B cell (primary cell): ENCODE measurements around the gene PNKP. TPM values are rescaled to one million over a fixed set of nuclear protein-coding genes. Genes with fewer than 3 reads are reported as not detected.
A peak's percentile ranks its signal among the peaks of the same experiment; 100 is the strongest.

ENCODE experiments used
- ATAC-seq: fragments of 200-7000 bp; cut with Tn5 transposase; one replicate; pipeline ENCODE4 v1.10.0; 2021; ENCODE audit warnings: low read depth, mild to moderate bottlenecking, moderate number of reproducible peaks, moderate library complexity
- CTCF ChIA-PET: fragments of 350-600 bp; sonication (Branson Sonifier 250); formaldehyde crosslinking; loops from one replicate; lab custom pipeline; 2021; ENCODE audit warnings: antibody characterized with exemption, inconsistent platforms; lab: Charles Lee
- POLR2A ChIA-PET: fragments of 350-600 bp; sonication (Branson Sonifier 250); formaldehyde crosslinking; loops from one replicate; lab custom pipeline; 2021; ENCODE audit warnings: antibody characterized with exemption; lab: Charles Lee
- DNase-seq: peaks from one replicate; pipeline ENCODE4 v3.0.0; 2013
- H2AFZ ChIP-seq: 2 replicates; pipeline ENCODE4 v1.6.1; 2012; ENCODE audit warnings: mild to moderate bottlenecking, low read depth, low read length; ENCODE audit not compliant: insufficient read depth, poor library complexity, severe bottlenecking
- H3K27ac ChIP-seq, 2 donors: 1 replicate in 1 of 2; 2 replicates in 1 of 2; pipeline ENCODE4 v1.5.1; 2012 to 2013; ENCODE audit warnings: low read length in 2 of 2, mild to moderate bottlenecking in 2 of 2, moderate library complexity in 1 of 2
- H3K27me3 ChIP-seq, 4 experiments: fragments of 200-600 bp in 1 of 4; sonication (generic) in 1 of 4; replicated peaks in 1 of 4; 1 replicate in 2 of 4; 2 replicates in 2 of 4; pipeline versions ENCODE4 v1.6.1 to v1.7.0; 2013 to 2016; ENCODE audit warnings: low read length in 3 of 4, mild to moderate bottlenecking in 2 of 4, mixed read lengths in 1 of 4, moderate library complexity in 1 of 4; ENCODE audit not compliant: insufficient read depth in 4 of 4, control insufficient read depth in 3 of 4; ENCODE audit errors: control extremely low read depth in 1 of 4
- H3K36me3 ChIP-seq, 2 experiments: replicated peaks in 1 of 2; 1 replicate in 1 of 2; 2 replicates in 1 of 2; pipeline versions ENCODE4 v1.6.1 to v1.7.1; 2013; ENCODE audit warnings: low read length in 1 of 2; ENCODE audit not compliant: insufficient read depth in 2 of 2, control insufficient read depth in 1 of 2; ENCODE audit errors: control extremely low read depth in 1 of 2, extremely low read depth in 1 of 2
- H3K4me1 ChIP-seq, 2 donors: fragments of 200-600 bp in 1 of 2; sonication (generic) in 1 of 2; 1 replicate in 1 of 2; 2 replicates in 1 of 2; pipeline versions ENCODE4 v1.5.1 to v1.6.1; 2013 to 2017; ENCODE audit warnings: low read length in 2 of 2; ENCODE audit not compliant: control insufficient read depth in 2 of 2, insufficient read depth in 2 of 2
- H3K4me2 ChIP-seq: replicated peaks from 2 replicates; pipeline ENCODE3; 2012; ENCODE audit warnings: mild to moderate bottlenecking, low read depth, low read length; ENCODE audit not compliant: poor library complexity, severe bottlenecking
- H3K4me3 ChIP-seq, 5 experiments: fragments of 200-600 bp in 1 of 5; sonication (generic) in 1 of 5; 1 replicate in 3 of 5; 2 replicates in 2 of 5; pipeline versions ENCODE4 v1.5.1 to v1.7.0; 2011 to 2016; ENCODE audit warnings: low read length in 4 of 5, mild to moderate bottlenecking in 4 of 5, low read depth in 2 of 5, control low read depth in 1 of 5, moderate library complexity in 1 of 5; ENCODE audit not compliant: insufficient read depth in 1 of 5; ENCODE audit errors: control extremely low read depth in 1 of 5, extremely low read depth in 1 of 5
- H3K79me2 ChIP-seq: fragments of 200-600 bp; sonication (generic); one replicate; pipeline ENCODE4 v1.6.0; 2016; ENCODE audit warnings: low read length; ENCODE audit not compliant: control insufficient read depth, insufficient read depth
- H3K9ac ChIP-seq: fragments of 200-600 bp; sonication (generic); 2 replicates; pipeline ENCODE4 v1.6.1; 2017; ENCODE audit warnings: mild to moderate bottlenecking, low read length, moderate library complexity
- H3K9me3 ChIP-seq, 3 donors: one replicate each; pipeline versions ENCODE4 v1.6.1 to v1.7.1; 2013; ENCODE audit warnings: low read length in 2 of 3; ENCODE audit not compliant: control insufficient read depth in 2 of 3, insufficient read depth in 1 of 3; ENCODE audit errors: control extremely low read depth in 1 of 3
- H4K20me1 ChIP-seq: 2 replicates; pipeline ENCODE4 v1.6.0; 2012; ENCODE audit warnings: mild to moderate bottlenecking, low read length; ENCODE audit not compliant: insufficient read depth, control insufficient read depth, poor library complexity, severe bottlenecking
- H3K27ac Mint-ChIP-seq: one replicate; pipeline ENCODE4 v1.8.0; 2021; ENCODE audit warnings: mixed read lengths
- H3K27me3 Mint-ChIP-seq: one replicate; pipeline ENCODE4 v1.8.0; 2021; ENCODE audit warnings: mixed read lengths
- H3K4me1 Mint-ChIP-seq: one replicate; pipeline ENCODE4 v1.8.0; 2021; ENCODE audit warnings: mixed read lengths
- H3K4me3 Mint-ChIP-seq: one replicate; pipeline ENCODE4 v1.8.0; 2021; ENCODE audit warnings: mixed read lengths
- H3K9me3 Mint-ChIP-seq: one replicate; pipeline ENCODE4 v1.8.0; 2022; ENCODE audit warnings: mixed read lengths; ENCODE audit not compliant: insufficient read depth
- EZH2 ChIP-seq: IDR thresholded peaks from 2 replicates; pipeline ENCODE4 v1.6.1; 2012; ENCODE audit warnings: borderline replicate concordance, low read depth, mild to moderate bottlenecking, moderate library complexity, low read length; ENCODE audit not compliant: insufficient read depth, poor library complexity, severe bottlenecking
- WGBS: methylation state at CpG from one replicate; pipeline ENCODE4 v1.1.5; 2013; ENCODE audit warnings: missing lambda C conversion rate; ENCODE audit not compliant: insufficient coverage; 5-methylcytosine and 5-hydroxymethylcytosine counted together
- intact Hi-C: fragments of 100-400 bp; cut with micrococcal nuclease; formaldehyde crosslinking; loops from one replicate; pipeline ENCODE4 v1.10.0; 2022
- polyA plus RNA-seq: library from polyadenylated mRNA; depleted of rRNA; stranded (reverse); fragments of >200 nt; gene quantifications from 2 replicates; pipeline ENCODE4 v1.2.3, GENCODE V29; 2012
- total RNA-seq, 2 donors: library from RNA; stranded (reverse); fragments of 120-200 nt in 1 of 2; gene quantifications; 1 replicate in 1 of 2; 2 replicates in 1 of 2; pipeline versions ENCODE4 v1.2.3 to v1.2.4, GENCODE V29; 2013 to 2022
- TF ChIP-seq, protein P1 (sequence below): fragments of 200-600 bp; IDR thresholded peaks from one replicate; pipeline ENCODE4 v1.8.0; 2022; ENCODE audit warnings: antibody characterized with exemption, mild to moderate bottlenecking

Gene PNKP
- total and polyA plus RNA-seq, 2 donors (not counting 1 experiment from before 2014, with no cell fraction given) = 173 to 274 TPM

DNA sequence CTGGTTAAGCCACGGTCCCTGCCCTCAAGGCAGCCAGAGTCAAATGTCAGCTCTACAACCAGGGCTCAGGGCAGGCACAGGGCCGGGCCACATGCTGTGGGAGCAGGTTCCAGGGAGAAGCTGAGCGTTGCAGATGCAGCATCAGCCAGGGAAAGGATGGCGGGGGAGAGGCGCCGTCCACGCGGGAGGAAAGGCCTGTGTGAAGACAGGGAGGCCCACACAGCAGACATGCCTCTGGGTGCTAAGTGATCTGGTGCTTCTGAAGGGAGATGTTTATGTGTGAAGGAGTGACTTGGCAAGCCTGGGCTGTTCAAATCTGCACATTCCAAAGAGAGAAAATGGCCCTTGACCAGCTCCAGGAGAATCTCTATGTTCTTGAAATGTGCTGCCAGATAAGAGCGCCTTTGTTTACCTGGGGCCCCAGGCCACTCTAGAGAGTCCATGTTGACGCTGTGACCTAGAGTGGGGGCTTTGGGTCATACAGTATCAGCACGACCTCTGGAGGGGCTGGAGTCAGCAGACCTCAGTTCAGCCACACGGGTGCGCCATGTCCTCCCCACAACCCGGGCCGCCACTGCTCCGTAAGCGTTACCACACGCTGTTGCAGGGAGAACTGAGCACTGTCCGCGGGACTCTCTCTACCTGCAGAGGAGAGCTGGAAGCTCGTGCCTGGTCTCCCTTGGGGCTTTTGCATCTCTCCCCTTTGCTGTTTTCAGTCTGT, 45.7 kb upstream of the PNKP start:
- Mint-ChIP-seq H3K4me1 (peaks cover 66% of the 10 kb centered on the region), H3K27me3 (no peaks in the 10 kb centered on the region), H3K9me3 (no peaks in the 10 kb centered on the region), H3K27ac (peak overlapping the region; percentile 80), H3K4me3 (no peak overlapping the region)
- H3K36me3 ChIP-seq = peaks cover 0 to 57% of the 10 kb centered on the region in 2 experiments
- no peak overlapping the region for H3K4me2 ChIP-seq
- peaks cover 0 to 3% (median 0%) of the 10 kb centered on the region in 3 donors for H3K9me3 ChIP-seq
- ChIA-PET CTCF (interaction anchor here (0.8 to 3.7 kb wide), 2 partner anchors 16 to 23 kb away, joined by 3 to 16 read pairs; partner anchors contain the start of gene IL4I1), POLR2A (no interaction called here)
- TF ChIP-seq EZH2 = no peak
- TF ChIP-seq, protein P1, sequence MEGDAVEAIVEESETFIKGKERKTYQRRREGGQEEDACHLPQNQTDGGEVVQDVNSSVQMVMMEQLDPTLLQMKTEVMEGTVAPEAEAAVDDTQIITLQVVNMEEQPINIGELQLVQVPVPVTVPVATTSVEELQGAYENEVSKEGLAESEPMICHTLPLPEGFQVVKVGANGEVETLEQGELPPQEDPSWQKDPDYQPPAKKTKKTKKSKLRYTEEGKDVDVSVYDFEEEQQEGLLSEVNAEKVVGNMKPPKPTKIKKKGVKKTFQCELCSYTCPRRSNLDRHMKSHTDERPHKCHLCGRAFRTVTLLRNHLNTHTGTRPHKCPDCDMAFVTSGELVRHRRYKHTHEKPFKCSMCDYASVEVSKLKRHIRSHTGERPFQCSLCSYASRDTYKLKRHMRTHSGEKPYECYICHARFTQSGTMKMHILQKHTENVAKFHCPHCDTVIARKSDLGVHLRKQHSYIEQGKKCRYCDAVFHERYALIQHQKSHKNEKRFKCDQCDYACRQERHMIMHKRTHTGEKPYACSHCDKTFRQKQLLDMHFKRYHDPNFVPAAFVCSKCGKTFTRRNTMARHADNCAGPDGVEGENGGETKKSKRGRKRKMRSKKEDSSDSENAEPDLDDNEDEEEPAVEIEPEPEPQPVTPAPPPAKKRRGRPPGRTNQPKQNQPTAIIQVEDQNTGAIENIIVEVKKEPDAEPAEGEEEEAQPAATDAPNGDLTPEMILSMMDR = no peak
- 90% methylated on average over 21 of the region's 21 CpGs for WGBS
- no peak overlapping the region for H3K4me3 ChIP-seq
- no peak overlapping the region for H3K27ac ChIP-seq
- H2AFZ ChIP-seq = no peak overlapping the region
- H3K9ac ChIP-seq = no peak overlapping the region
- H3K27me3 ChIP-seq = no peaks in the 10 kb centered on the region
- DNase-seq = no peak
- peaks cover 44% of the 10 kb centered on the region for H3K79me2 ChIP-seq
- H4K20me1 ChIP-seq = peaks cover 39% of the 10 kb centered on the region
- intact Hi-C loops = no loop called here
- peaks cover 18 to 32% of the 10 kb centered on the region in 2 donors for H3K4me1 ChIP-seq
- ATAC-seq = no peak
